Liver (tissue), 9 donors: ENCODE results near the gene EPS8. TPM values are rescaled to one million over a fixed set of nuclear protein-coding genes. Genes with fewer than 3 reads are reported as not detected.

Experiments
- DNase-seq: peaks from one replicate; pipeline ENCODE4 v3.0.0-alpha.2; 2017; ENCODE audit warnings: low spot score
- H3K27ac ChIP-seq, 2 donors: one replicate each; pipeline ENCODE4 v1.7.0; 2013; ENCODE audit warnings: inconsistent platforms in 2 of 2, low read length in 2 of 2, control low read depth in 1 of 2, low read depth in 1 of 2, mild to moderate bottlenecking in 1 of 2
- H3K27me3 ChIP-seq, 4 donors: one replicate each; pipeline versions ENCODE4 v1.6.1 to v1.7.0; 2013; ENCODE audit warnings: low read length in 3 of 4, inconsistent platforms in 1 of 4, mild to moderate bottlenecking in 1 of 4, moderate library complexity in 1 of 4; ENCODE audit not compliant: control insufficient read depth in 4 of 4, insufficient read depth in 4 of 4
- H3K36me3 ChIP-seq, 4 donors: one replicate each; pipeline versions ENCODE4 v1.6.1 to v1.7.0; 2013; ENCODE audit warnings: low read length in 3 of 4, mild to moderate bottlenecking in 3 of 4, low read depth in 1 of 4, moderate library complexity in 1 of 4; ENCODE audit not compliant: control insufficient read depth in 4 of 4, insufficient read depth in 3 of 4
- H3K4me1 ChIP-seq, 4 donors: one replicate each; pipeline versions ENCODE4 v1.6.1 to v1.7.0; 2013; ENCODE audit warnings: low read length in 3 of 4, mild to moderate bottlenecking in 3 of 4, moderate library complexity in 1 of 4; ENCODE audit not compliant: control insufficient read depth in 4 of 4, insufficient read depth in 4 of 4
- H3K4me3 ChIP-seq, 3 donors: one replicate each; pipeline versions ENCODE4 v1.6.1 to v1.7.0; 2013; ENCODE audit warnings: low read length in 3 of 3, control low read depth in 1 of 3, low read depth in 1 of 3, mild to moderate bottlenecking in 1 of 3
- H3K9ac ChIP-seq, 2 donors: one replicate each; pipeline ENCODE4 v1.7.0; 2013; ENCODE audit warnings: low read length in 2 of 2, mild to moderate bottlenecking in 2 of 2, moderate library complexity in 2 of 2, control low read depth in 1 of 2, low read depth in 1 of 2
- H3K9me3 ChIP-seq, 4 donors: one replicate each; pipeline versions ENCODE4 v1.6.1 to v1.7.0; 2013; ENCODE audit warnings: low read length in 3 of 4; ENCODE audit not compliant: control insufficient read depth in 4 of 4
- ATF3 ChIP-seq: IDR thresholded peaks from 2 replicates; pipeline ENCODE4 v1.6.1; 2016; ENCODE audit warnings: antibody characterized with exemption
- CTCF ChIP-seq: fragments of 150-350 bp; IDR thresholded peaks from 2 replicates; pipeline ENCODE4 v1.5.1; 2017; ENCODE audit warnings: improper control_type of control experiment, low read depth, low read length; ENCODE audit not compliant: missing input control
- EGR1 ChIP-seq, 2 donors: IDR thresholded peaks; 2 replicates each; pipeline ENCODE4 v1.6.1; 2016 to 2018; ENCODE audit warnings: antibody characterized with exemption in 2 of 2, low read depth in 2 of 2
- FOXA1 ChIP-seq: IDR thresholded peaks from 2 replicates; pipeline ENCODE4 v1.6.1; 2016; ENCODE audit warnings: antibody characterized with exemption
- FOXA2 ChIP-seq: IDR thresholded peaks from 2 replicates; pipeline ENCODE4 v1.6.1; 2016; ENCODE audit warnings: antibody characterized with exemption
- HNF4A ChIP-seq, 2 donors: conservative IDR thresholded peaks; 2 replicates each; pipeline ENCODE4 v1.6.1; 2016; ENCODE audit warnings: antibody characterized with exemption in 2 of 2, mild to moderate bottlenecking in 2 of 2
- HNF4G ChIP-seq: IDR thresholded peaks from 2 replicates; pipeline ENCODE4 v1.6.1; 2016; ENCODE audit warnings: antibody characterized with exemption
- JUND ChIP-seq, 2 donors: IDR thresholded peaks; 2 replicates each; pipeline ENCODE4 v1.6.1; 2016; ENCODE audit warnings: antibody characterized with exemption in 2 of 2
- RXRA ChIP-seq, 2 donors: IDR thresholded peaks; 2 replicates each; pipeline ENCODE4 v1.6.1; 2017 to 2018; ENCODE audit warnings: antibody characterized with exemption in 2 of 2, mild to moderate bottlenecking in 1 of 2
- SP1 ChIP-seq: IDR thresholded peaks from 2 replicates; pipeline ENCODE4 v1.6.1; 2018; ENCODE audit warnings: antibody characterized with exemption, mild to moderate bottlenecking
- YY1 ChIP-seq: IDR thresholded peaks from 2 replicates; pipeline ENCODE4 v1.6.1; 2016; ENCODE audit warnings: antibody characterized with exemption, mild to moderate bottlenecking
- ZBTB33 ChIP-seq: IDR thresholded peaks from 2 replicates; pipeline ENCODE4 v1.6.1; 2016; ENCODE audit warnings: antibody characterized with exemption
- WGBS: extraction: QIAGEN DNeasy Blood & Tissue Kit; methylation state at CpG from one replicate; pipeline ENCODE4 v1.1.7; 2013; 5-methylcytosine and 5-hydroxymethylcytosine counted together
- polyA plus RNA-seq, 2 donors: library from polyadenylated mRNA; stranded (reverse) in 1 of 2; unstranded in 1 of 2; fragments of 200-250 nt in 1 of 2; fragments of >200 nt in 1 of 2; fragmentation: Nextera tagmentation in 1 of 2; extraction: Ambion mirVana in 1 of 2; gene quantifications; one replicate each; pipeline versions ENCODE4 v1.2.1 to v1.2.3, GENCODE V29; 2013 to 2015
- total RNA-seq, 2 donors: library from RNA; depleted of rRNA; stranded (reverse); fragments of >200 nt; gene quantifications; one replicate each; pipeline ENCODE4 v1.2.3, GENCODE V29; 2014
- donor health status: healthy.
- donor health status: healthy.
- donor health status: healthy.
- donor health status: healthy.
- donor health status: healthy.

The EPS8 gene
- total and polyA plus RNA-seq, 4 donors = 13.7 to 40.2 (median 15.0) TPM

- WGBS = 94% methylated on average over 3 of the region's 3 CpGs
- Histone ChIP-seq H3K9ac (no peak overlapping the region), H3K9me3 (no peaks in the 10 kb centered on the region), H3K36me3 (peaks cover 0 to 14% (median 2%) of the 10 kb centered on the region in 4 donors), H3K27me3 (no peaks in the 10 kb centered on the region), H3K27ac (no peak overlapping the region), H3K4me3 (no peak overlapping the region), H3K4me1 (no peaks in the 10 kb centered on the region)
- DNase-seq = no peak
- TF ChIP-seq ZBTB33 (no peak), YY1 (no peak), ATF3 (no peak), CTCF (no peak), FOXA1 (no peak), HNF4G (no peak), EGR1 (IDR thresholded peaks at IDR 0.05; ENCODE audit: low read depth in 2 of 2) (no peak), JUND (IDR thresholded peaks at IDR 0.05) (no peak), HNF4A (conservative IDR thresholded peaks at IDR 0.05) (no peak)
Measured at GRCh38 chr12:15669256-15669948, 119.8 kb downstream of the EPS8 start.

GRCh38 chr12:15664491-15664890 lies 124.7 kb downstream of the EPS8 start:
- no peak for TF ChIP-seq FOXA1
- TF ChIP-seq RXRA (IDR thresholded peaks at IDR 0.05) = no peak
- TF ChIP-seq SP1 = no peak
- TF ChIP-seq FOXA2 = no peak
- TF ChIP-seq JUND (IDR thresholded peaks at IDR 0.05) = no peak
- no peak for TF ChIP-seq ZBTB33
- H3K9me3 ChIP-seq = no peaks in the 10 kb centered on the region
- peaks cover 4 to 15% (median 5%) of the 10 kb centered on the region in 4 donors for H3K36me3 ChIP-seq
- no peak overlapping the region for H3K4me3 ChIP-seq
- no peaks in the 10 kb centered on the region for H3K4me1 ChIP-seq
- no peak overlapping the region for H3K27ac ChIP-seq
- WGBS = 94% methylated on average over 5 of the region's 5 CpGs
- no peaks in the 10 kb centered on the region for H3K27me3 ChIP-seq
- DNase-seq = no peak
- no peak overlapping the region for H3K9ac ChIP-seq
